NCI-H82 (cell line): ENCODE data around the gene AKT2.

ENCODE experiments used
- DNase-seq: peaks from one replicate; lab custom pipeline; 2025; lab: John Stamatoyannopoulos, UW

Gene AKT2

GRCh38 chr19:40252395-40252794, 32.8 kb downstream of the AKT2 start:
- no peak for DNase-seq

- DNase-seq, result no peak
Measured at GRCh38 chr19:40251991-40252390, 33.2 kb downstream of the AKT2 start.

- no peak for DNase-seq
Measured at GRCh38 chr19:40251244-40251643, 33.9 kb downstream of the AKT2 start.

GRCh38 chr19:40249781-40250180, 35.4 kb downstream of the AKT2 start:
- no peak for DNase-seq

- DNase-seq, result no peak
Measured at GRCh38 chr19:40249201-40249600, 35.9 kb downstream of the AKT2 start.

- no peak for DNase-seq
Measured at GRCh38 chr19:40247735-40248262, 37.3 kb downstream of the AKT2 start.

GRCh38 chr19:40247178-40247577, 38.0 kb downstream of the AKT2 start:
- no peak for DNase-seq

- DNase-seq, result no peak
Measured at GRCh38 chr19:40246292-40247073, 38.7 kb downstream of the AKT2 start.

- DNase-seq, result no peak
Measured at GRCh38 chr19:40245506-40246128, 39.5 kb downstream of the AKT2 start.

GRCh38 chr19:40244579-40245317, 40.4 kb downstream of the AKT2 start:
- DNase-seq, result no peak

GRCh38 chr19:40243181-40243580, 42.0 kb downstream of the AKT2 start:
- DNase-seq, result no peak

- DNase-seq, result no peak
Measured at GRCh38 chr19:40242480-40242879, 42.7 kb downstream of the AKT2 start.

- no peak for DNase-seq
Measured at GRCh38 chr19:40241809-40242384, 43.2 kb downstream of the AKT2 start.

GRCh38 chr19:40241125-40241808, 43.9 kb downstream of the AKT2 start:
- no peak for DNase-seq

- no peak for DNase-seq
Measured at GRCh38 chr19:40240332-40240731, 44.8 kb downstream of the AKT2 start.

GRCh38 chr19:40239415-40240226, 45.5 kb downstream of the AKT2 start:
- DNase-seq, result no peak

- no peak for DNase-seq
Measured at GRCh38 chr19:40238775-40239174, 46.4 kb downstream of the AKT2 start.

GRCh38 chr19:40237791-40238190, 47.4 kb downstream of the AKT2 start:
- DNase-seq, result no peak

- DNase-seq, result no peak
Measured at GRCh38 chr19:40236366-40236765, 48.8 kb downstream of the AKT2 start.

- DNase-seq, result no peak
Measured at GRCh38 chr19:40236026-40236355, 49.2 kb downstream of the AKT2 start.
